ENCODE measurements around the gene MED8. TPM values are rescaled to one million over a fixed set of nuclear protein-coding genes. Genes with fewer than 3 reads are reported as not detected.

The MED8 gene
- total RNA-seq, 2 donors from 2014 or later, result 39.2 to 51.3 TPM

GRCh38 chr1:43357251-43357650 is 32.3 kb downstream of the MED8 start:
- H3K9me3 ChIP-seq, result no peaks in the 10 kb centered on the region
- H3K4me3 ChIP-seq, result no peak overlapping the region
- TF ChIP-seq CTCF (IDR thresholded peaks at IDR 0.05), result no peak
- H3K4me1 ChIP-seq, result peaks cover 5% of the 10 kb centered on the region
- no peak overlapping the region for H3K9ac ChIP-seq (ENCODE audit: low read depth in 2 of 2, low read length in 2 of 2)
- H3K36me3 ChIP-seq, result no peaks in the 10 kb centered on the region
- peak overlapping the region; percentile 98 for H3K27ac ChIP-seq
- no peak for DNase-seq
- H3K27me3 ChIP-seq, result no peaks in the 10 kb centered on the region
- intact Hi-C loops (cut with DNase I), result no loop called here

- H3K4me3 ChIP-seq, result no peak overlapping the region
- H3K27ac ChIP-seq, result no peak overlapping the region
- no peaks in the 10 kb centered on the region for H3K27me3 ChIP-seq
- no peaks in the 10 kb centered on the region for H3K36me3 ChIP-seq
- H3K9me3 ChIP-seq, result no peaks in the 10 kb centered on the region
- no peak for TF ChIP-seq CTCF (IDR thresholded peaks at IDR 0.05)
- intact Hi-C loops (cut with DNase I), result no loop called here
- H3K4me1 ChIP-seq, result peaks cover 5% of the 10 kb centered on the region
- no peak overlapping the region for H3K9ac ChIP-seq (ENCODE audit: low read depth in 2 of 2, low read length in 2 of 2)
- DNase-seq, result no peak
Measured at GRCh38 chr1:43354936-43355335, 34.7 kb downstream of the MED8 start.

GRCh38 chr1:43354471-43354870 is 35.1 kb downstream of the MED8 start:
- intact Hi-C loops (cut with DNase I), result no loop called here
- TF ChIP-seq CTCF (IDR thresholded peaks at IDR 0.05), result no peak
- peaks cover 5% of the 10 kb centered on the region for H3K4me1 ChIP-seq
- no peak overlapping the region for H3K9ac ChIP-seq (ENCODE audit: low read depth in 2 of 2, low read length in 2 of 2)
- no peaks in the 10 kb centered on the region for H3K9me3 ChIP-seq
- H3K36me3 ChIP-seq, result no peaks in the 10 kb centered on the region
- no peak overlapping the region for H3K27ac ChIP-seq
- H3K4me3 ChIP-seq, result no peak overlapping the region
- no peaks in the 10 kb centered on the region for H3K27me3 ChIP-seq
- DNase-seq, result no peak

- no peak for DNase-seq
- Histone ChIP-seq H3K27me3 (no peaks in the 10 kb centered on the region), H3K9me3 (no peaks in the 10 kb centered on the region), H3K4me1 (no peaks in the 10 kb centered on the region), H3K4me3 (no peak overlapping the region), H3K36me3 (no peaks in the 10 kb centered on the region), H3K9ac (ENCODE audit: low read depth in 2 of 2, low read length in 2 of 2) (no peak overlapping the region), H3K27ac (no peak overlapping the region)
- TF ChIP-seq CTCF (IDR thresholded peaks at IDR 0.05), result no peak
- intact Hi-C loops (cut with DNase I), result no loop called here
Measured at GRCh38 chr1:43352881-43353280, 36.7 kb downstream of the MED8 start.

- Histone ChIP-seq H3K4me1 (no peaks in the 10 kb centered on the region), H3K27me3 (no peaks in the 10 kb centered on the region), H3K36me3 (no peaks in the 10 kb centered on the region), H3K27ac (no peak overlapping the region), H3K4me3 (no peak overlapping the region), H3K9me3 (no peaks in the 10 kb centered on the region), H3K9ac (ENCODE audit: low read depth in 2 of 2, low read length in 2 of 2) (peak overlapping the region in 1 of 2 donors; percentile 51)
- intact Hi-C loops (cut with DNase I), result no loop called here
- no peak for DNase-seq
- no peak for TF ChIP-seq CTCF (IDR thresholded peaks at IDR 0.05)
Measured at GRCh38 chr1:43352351-43352705, 37.3 kb downstream of the MED8 start.

All from colonic mucosa (tissue), 4 donors.